Hematopoietic multipotent progenitor cell treated with erythropoietin and hydrocortisone succinate and interleukin-3 and kit ligand, for 8 days (in vitro differentiated cells): Measurements from ENCODE around the gene TEKTIP1.
"Not testable (repeated sequence)": the region's sequence is repeated elsewhere in the genome, so short reads cannot be mapped to it uniquely, and the experiment has no call there.

ENCODE experiments used
- DNase-seq: peaks from one replicate; pipeline ENCODE4 v3.0.0-alpha.2; 2015

TEKTIP1 gene

DNA sequence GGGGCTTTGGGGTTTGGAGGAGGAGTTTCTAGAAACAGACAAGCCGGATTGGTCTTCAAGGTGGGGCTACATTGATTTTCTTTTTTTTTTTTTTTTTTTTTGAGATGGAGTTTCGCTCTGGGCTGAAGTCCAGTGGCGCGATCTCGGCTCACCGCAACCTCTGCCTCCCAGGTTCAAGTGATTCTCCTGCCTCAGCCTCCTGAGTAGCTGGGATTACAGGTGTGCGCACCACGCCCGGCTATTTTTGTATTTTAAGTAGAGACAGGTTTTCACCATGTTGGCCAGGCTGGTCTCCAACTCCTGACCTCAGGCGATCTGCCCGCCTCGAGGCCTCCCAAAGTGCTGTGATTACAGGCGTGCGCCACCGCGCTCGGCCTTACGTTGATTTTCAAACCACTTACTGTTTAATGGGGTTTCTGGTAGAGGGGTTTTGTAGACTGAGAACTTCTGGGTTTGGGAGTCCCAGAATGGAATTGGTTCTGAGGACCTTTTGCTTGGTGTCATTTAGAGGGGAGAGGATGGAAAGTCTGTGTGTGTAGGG lies 30.8 kb upstream of the TEKTIP1 start:
- not testable (repeated sequence) for DNase-seq

DNA sequence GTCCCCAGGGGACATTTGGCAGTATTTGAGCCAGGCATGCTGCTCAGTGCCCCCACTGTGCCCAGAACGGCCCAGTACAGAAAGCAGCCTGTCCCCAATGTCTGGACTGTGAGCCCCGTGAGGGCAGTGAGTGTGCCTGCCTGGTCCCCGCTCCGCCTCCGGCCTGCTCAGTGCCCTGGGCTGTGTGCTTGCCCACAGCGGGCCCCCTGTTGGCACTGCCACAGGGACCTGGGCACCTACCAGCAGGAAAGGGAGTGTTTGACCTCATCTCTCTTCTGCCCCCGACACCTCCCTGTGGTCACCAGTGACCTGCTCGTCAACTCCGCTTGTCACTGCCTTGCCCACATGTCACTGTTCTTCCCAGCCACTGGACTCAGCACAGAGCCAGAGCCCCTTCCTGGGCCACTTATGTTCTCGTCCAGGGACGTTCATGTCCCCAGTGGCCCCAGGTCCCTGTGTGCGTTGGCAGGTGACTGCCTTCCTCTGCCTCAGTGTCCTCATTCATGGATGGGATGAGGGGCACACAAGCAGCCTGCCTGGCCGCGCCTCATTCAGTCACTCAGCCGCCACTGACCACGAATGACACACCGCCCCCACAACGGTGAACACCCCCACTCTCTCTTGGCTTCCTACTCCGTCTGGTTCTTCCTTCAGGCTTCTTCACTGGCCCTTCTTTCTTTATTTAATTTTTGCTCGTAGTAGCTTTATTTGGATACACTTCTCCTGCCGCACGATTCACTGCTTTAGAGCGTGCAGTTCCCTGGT lies 30.0 kb upstream of the TEKTIP1 start:
- no peak for DNase-seq

DNA sequence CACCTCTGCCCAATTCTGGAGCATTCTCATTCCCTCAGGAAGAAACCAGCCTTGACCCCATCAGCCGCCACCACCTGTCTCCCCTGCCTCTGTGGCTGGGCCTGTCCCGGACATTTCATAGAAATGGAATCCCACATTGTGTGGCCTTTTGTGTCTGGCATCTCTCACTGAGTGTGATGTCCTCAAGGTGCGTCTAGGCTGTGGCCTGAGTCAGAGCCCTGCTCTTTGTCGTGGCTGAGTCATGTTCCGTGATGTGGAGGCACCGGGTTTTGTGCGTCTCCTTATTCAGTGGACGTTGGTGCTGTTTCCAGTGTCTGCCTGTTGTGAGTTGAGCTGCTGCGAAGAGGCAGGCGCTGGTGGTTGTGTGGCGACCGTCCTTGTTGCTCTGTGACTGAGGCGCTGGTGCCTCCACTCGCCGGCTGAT lies 29.4 kb upstream of the TEKTIP1 start:
- no peak for DNase-seq

DNA sequence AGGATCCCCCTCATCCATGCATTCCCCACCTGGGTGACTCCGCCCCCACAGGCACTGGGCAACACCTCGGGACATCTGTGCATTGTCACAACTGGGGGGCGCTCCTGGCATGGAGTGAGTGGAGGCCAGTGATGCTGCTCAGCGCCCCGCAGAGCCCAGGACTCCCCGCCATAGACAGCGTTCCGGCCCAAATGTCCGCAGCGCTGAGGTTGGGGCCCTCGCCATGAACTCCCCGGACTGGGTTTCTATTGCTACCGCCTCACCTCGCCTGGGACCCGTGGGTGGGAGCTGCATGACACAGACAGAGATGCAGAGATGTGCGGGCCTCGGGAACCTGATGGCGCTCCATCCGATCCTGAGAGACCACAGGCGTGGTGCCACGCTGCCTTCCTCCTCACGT lies 28.2 kb upstream of the TEKTIP1 start:
- no peak for DNase-seq

DNA sequence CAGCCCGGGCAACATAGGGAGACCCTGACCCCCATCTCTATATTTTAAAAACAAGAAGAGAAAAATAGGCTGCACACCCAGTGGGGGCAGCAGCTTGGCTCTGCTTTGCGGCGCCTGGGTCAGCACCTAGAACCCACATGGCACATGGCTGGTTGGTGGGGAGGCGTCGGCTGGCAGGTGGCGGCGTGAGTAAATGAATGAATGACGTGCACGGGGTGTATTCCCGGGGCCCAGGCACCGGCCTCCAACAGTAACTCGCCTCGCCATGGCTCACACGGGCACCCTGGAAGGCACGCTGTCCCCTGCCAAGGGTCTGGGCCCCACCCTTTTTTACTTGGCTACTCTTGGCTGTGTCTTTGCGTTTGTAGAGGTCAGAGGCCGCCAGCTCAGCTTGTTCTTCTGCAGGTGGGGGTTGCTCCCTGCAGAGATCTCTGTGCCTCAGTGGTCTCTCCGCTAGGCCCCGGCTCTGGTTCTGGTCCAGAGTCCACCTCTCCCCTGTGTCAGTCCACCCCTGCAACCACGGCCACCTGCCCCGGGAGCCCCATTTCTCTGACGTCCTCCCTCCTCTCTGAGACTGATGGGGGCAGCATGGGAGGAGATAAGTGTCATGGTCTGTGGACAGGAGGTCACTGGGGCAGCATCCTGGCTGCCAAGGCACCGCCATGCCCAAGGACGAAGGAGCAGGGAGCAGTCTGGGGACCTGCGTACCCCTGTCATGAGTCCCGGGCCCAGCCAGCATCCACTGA lies 27.3 kb upstream of the TEKTIP1 start:
- no peak for DNase-seq

DNA sequence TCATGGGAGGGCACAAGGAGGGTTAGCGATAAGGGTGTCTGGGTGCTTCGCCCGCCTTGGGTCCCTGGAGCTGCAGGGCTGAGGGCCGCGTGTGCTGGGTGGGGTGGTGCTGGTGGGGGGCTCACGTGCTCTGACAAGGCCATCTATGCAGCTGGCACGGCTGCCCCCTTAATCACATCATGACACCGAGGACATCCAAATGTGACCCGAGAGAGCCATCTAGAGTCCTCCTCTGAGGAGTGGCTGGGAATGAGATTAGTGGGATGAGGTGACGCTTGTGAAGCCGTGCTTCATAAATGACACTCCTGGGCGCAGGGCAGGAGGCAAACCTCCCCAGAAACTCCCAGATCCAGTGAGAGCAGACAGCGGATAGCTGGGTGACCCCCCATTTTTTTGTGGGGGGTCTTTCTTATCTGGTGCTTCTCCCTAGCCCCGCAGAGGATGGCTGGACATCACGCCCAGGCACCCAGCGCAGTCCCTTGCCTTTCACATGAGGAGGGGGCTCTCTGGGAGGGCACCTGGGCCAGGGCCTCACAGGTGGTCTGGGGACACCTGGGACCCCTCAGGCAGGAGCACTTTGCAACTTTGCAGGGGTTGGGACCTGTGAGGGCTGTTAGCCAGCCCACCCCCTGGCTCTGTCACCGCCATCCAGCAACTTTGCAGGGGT lies 26.3 kb upstream of the TEKTIP1 start:
- no peak for DNase-seq

DNA sequence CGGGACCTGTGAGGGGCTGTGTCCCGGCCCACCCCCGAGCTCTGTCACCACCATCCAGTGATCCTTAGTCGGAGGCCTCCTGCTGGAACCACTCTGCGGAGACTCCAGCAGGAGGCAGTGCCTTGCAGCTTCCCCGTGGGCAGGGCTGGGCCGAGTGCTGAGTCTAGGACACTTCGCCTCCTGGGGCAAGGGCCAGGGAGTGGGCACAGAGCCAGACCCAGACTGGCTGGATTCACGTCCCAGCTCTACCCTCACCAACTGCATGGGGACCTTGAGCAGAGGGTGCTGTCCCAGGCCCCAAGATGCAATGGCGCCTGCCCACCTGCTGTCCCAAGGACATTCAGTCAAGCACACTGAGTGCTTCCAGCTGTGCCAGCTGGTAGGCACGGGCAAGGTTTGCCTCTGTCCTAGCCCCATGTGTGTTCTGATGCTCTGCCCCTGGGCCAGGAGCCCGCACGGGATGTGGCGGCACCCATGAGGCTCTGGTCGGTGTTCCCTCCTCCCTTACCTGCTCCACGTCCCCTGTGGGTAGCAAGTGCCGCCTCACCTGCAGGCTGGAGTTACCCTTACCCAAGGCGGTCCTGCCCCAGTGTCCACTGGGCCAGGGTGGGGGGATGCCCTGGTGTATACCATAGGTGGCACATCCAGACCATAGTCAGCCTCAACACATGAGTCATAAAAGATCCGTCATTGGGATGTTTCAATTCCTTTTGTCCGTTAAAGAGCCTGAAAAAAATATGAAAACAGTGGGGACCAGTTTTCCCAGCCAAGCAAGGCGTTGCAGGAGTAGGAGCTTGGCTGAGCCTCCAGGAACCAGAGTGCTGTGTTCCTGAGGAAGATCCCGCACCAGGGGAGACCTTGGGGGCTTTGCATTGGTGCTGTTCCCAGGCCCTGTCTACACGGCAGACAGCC lies 25.5 kb upstream of the TEKTIP1 start:
- DNase-seq: no peak

DNA sequence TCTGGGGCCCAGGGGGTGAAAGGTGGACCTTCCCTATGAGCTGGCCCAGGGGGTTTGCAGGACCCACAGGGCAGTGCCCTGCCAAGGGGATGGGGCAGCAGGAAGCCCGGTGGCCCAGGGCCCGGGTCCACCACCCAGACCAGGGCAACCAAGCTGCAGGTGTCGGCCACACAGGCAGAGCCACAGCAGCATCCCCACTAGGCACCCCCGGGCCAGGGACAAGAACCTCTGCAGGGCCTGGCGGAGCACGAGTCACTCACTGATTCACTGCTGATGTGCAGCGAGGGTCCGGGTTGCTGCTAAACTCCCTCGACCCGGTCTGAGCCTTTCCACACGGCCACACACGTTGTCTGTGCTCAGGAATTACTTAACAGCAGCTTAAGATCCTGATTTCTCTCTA lies 24.0 kb upstream of the TEKTIP1 start:
- no peak for DNase-seq

DNA sequence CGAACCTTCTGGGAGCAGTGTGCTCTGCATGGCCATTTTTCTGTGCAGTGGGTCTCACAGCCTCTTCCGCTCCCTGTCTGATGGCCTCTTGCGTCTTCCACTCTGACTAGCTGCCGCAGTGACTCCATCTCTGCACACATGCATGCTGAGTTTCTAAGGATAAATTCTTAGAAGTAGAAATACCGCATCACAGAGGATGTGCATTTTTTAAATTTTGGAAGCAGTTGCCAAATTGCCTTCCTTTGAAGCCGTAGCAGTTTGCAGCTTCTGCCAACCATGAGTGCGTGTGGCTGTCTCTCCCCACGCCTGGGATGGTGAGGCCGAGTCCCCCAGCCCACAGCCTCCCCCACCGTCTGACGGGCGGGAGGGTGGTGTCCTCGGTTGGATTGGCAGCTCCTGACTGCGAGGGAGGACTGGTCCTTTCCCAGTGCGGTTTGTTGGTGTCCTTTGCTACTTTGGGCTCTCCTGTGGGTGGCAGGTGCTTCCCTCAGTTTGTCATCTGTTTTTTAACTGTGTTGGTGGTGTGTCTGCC lies 23.0 kb upstream of the TEKTIP1 start:
- DNase-seq: no peak

DNA sequence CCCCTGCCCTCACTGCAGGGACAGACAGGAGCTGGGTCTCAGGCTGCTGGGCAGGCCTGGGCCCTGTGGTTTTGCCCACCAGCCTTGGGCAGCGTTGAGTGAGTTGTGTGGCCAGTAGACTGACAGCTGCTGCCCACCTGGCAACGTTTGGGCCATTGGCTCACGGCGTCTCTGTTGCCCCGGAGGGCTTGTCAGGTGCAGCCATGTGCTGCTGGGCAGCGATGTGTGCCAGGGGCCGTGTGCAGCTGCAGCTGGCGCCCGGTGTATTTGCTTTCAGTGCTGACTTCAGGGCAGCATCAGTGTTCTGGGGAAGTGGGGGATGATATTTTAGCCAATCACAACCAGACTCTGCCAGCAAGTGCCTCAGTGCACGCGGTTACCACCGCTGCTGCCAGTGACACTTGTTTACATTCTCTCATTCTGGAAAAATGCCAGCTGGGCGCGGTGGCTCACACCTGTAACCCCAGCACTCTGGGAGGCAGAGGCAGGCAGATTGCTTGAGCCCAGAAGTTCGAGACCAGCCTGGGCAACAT lies 22.2 kb upstream of the TEKTIP1 start:
- no peak for DNase-seq

DNA sequence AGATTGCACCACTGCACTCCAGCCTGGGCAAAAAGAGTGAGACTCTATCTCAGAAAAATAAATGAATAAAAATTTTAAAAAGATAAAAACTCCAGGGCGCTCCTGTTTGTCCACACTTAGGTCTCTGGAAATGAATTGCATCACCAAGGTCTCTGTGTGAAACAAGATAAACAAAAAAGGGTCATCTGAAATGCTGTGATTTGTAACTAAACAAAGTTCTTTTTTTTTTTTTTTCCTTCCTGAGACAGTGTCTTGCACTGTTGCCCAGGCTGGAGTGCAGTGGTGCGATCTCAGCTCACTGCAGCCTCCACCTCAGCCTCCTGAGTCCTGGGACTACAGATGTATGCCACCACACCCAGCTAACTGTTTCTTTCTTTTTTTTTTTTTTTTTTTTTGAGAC lies 21.3 kb upstream of the TEKTIP1 start:
- DNase-seq: no peak

DNA sequence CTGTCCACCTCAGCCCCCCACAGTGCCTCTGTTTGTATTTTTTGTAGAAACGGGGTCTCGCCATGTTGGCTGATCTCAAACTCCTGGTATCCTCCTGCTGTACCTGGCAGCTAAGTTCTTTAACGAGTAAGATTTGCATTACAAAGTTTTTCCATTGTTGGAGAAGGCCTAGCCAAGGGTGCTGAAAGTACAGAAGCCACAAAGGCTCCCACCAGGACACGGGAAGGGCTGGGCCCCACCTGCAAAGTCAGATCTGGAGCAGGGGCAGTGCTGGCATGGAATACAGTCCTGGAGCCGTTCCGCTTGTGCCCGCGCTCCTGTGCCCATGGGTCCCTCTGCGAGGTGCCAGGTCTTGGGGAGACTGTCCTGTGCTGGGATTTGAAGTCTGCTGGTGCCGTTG lies 20.7 kb upstream of the TEKTIP1 start:
- no peak for DNase-seq

DNA sequence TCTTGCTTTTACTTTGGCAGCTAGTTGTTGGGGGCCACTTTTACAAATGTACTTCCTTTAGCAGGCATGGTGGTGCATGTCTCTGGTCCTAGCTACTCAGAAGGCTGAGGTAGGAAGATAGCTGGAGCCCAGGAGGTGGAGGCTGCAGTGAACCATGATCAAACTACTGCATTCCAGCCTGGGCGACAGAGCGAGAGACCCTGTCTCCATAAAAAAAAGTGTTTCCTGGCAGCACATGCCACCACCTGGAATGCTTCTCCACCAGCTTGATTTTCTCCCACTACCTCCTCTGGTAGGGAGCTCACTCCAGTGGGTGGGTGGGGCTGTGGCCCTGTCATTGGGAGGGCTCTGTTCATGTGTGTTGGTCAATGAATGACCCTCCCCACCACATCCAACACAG lies 20.3 kb upstream of the TEKTIP1 start:
- no peak for DNase-seq

DNA sequence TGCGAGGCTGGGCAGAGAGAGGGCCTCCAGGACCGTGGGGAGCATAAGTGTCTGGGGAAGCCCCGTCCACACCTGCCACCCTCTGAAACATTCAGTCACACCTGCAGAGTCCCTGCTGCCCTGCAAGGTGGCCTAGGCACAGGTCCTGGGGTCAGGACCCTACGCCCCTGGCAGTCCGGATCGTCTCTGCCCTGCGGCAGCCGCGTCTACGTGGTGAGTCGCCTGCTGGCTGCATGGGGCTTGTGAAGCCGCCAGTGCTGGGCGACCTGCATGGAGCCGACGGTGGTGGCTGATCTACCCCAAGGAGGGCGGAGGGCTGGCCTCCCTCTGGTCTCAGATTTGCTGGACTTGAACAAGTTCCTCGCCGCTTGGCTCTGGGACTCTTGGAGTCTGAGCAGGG lies 19.8 kb upstream of the TEKTIP1 start:
- no peak for DNase-seq

DNA sequence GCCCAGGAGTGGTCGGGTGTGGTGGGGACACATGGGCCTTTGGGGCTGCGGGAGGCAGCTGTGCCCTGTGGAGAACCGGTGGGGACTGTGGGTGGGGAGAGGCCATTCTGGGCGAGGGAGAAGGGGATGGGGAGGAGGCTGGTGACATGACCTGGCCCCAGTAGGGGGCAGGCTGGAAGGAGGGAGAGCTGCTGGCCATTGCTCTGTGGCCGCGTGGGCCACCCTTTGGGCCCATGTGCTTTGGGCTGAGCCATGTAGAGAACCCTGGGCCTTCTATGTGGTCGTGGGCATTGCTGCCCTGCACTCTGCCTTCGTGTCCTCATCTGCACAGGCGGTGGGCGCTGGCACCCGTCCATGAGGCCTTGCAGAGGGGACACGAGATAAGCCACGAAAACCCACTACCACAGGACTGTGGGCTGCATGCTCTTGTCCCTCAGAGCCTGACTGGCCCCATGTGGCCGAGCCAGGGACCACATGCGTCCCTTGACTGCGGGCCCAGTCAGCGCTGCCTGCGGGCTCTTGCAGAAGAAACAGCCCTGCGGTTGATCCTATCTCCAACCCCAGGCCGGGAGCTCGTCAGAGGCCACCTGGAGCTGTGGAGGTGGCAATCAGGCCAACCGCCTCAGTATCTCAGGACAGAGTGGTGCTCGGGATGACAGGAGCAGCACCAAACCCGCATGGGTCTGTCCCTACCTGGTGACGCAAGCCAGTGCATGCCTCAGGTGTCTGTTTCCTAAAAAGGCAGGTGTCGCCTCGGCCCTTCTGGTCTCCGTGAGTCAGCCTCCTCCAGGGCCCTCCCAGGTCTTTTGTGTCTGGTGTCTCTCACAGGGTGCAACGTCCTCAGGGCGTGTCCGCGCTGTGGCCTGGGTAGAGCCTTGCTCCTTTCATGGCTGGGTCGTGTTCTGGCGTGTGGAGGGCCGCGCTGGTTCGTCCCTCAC lies 18.5 kb upstream of the TEKTIP1 start:
- peak; percentile 63 for DNase-seq

DNA sequence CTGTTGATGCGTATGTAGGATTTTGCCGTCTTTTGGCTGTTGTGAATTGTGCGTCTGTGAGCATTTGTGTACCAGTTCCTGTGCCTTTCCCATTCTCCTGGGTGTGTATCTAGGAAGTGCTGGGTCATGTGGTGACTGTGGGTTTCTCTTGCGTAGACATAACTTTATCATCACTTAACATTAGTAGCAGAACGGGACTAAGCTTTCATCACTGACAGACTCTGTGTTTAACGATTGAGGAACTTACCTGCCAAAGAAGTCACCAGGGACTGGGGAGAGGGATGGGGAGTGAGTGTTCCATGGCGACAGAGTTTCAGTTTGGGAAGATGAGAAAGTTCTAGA lies 17.9 kb upstream of the TEKTIP1 start:
- peak; percentile 58 for DNase-seq

DNA sequence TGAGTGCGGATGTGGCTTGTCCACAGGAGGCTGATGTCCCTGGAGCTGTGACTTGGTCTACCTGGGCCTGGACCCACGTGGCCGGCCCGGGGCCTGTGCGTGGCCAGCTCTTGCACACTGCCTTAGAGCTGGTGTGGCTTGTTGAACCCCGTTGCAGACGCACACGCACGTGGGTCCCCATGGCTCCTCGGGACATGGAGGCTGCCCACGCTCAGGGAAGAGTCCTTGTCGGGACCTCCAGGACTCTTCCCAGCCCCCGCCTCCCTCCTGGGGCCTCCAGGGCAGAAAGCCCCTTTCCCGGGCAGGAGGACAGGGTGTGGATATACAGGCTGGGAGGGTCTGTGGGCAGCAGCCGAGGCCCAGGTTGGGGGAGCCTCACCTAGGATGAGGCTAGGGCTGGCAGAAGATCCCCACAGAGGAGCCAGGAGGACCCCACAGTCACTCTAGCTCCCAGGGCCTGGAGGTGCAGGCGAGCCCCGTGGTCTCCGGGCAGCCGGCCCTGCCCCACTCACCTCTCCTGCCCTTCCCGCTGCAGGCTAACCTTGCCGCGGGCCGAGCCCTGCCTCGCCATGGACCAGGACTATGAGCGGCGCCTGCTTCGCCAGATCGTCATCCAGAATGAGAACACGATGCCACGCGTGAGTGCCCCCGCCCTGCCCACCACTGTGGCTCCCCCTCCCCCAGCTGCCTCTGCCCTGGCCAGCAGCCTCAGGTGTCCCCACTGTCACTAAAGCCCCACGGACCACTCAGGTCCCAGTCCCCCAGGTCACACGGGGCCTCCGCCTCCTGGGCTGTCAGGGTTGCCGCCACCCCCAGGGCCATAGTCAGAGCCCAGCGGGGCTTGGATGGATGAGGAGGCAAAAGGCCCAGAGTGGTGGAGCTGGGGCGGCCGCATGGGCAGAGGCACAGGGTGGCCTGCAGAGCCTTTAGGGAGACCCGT lies 16.3 kb upstream of the TEKTIP1 start:
- DNase-seq: no peak

DNA sequence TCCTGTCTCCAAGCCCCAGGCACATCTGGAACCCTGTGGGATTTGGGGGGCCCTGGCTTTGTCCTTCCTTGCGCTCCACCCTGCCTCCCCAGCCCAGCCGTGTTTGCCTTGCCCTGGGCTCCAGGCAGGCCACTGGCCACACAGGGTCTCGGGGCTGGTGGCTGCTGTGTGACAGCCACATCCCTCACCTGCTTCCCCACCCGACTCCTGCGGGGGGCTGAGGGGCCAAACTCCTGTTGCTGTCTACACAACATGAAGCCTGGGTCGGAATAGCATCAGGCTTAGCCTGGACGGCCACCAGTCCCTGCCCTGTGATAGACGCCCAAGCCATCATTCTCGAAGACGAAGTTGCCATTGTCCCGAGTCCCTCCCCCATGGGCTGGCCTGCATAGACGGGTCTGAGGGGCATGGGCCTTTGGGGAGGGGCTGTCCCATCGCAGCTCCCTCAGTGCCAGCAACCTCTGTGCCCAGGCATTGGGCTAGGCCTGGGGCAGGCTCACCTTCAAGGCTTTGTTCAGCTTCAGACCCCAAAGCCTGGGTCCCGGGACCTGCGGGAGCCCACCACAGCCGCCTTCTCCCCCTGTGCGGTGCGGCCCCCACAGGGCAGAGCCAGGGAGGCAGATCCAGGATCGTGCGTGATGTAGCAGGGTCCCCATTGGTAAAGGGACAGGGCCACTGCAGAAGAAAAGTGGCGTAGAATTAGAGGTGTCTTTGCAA lies 15.5 kb upstream of the TEKTIP1 start:
- no peak for DNase-seq
